HG02852 (cell line): ENCODE measurements around the gene KCNC4.

Experiments
- ATAC-seq: cut with Tn5 transposase; IDR thresholded peaks from one replicate; pipeline ENCODE4 v1.9.1; 2021; ENCODE audit warnings: mild to moderate bottlenecking, moderate library complexity; ENCODE audit not compliant: unreplicated experiment

Gene KCNC4

GRCh38 chr1:110188035-110188618 lies 22.0 kb upstream of the KCNC4 start:
- ATAC-seq, result no peak

DNA sequence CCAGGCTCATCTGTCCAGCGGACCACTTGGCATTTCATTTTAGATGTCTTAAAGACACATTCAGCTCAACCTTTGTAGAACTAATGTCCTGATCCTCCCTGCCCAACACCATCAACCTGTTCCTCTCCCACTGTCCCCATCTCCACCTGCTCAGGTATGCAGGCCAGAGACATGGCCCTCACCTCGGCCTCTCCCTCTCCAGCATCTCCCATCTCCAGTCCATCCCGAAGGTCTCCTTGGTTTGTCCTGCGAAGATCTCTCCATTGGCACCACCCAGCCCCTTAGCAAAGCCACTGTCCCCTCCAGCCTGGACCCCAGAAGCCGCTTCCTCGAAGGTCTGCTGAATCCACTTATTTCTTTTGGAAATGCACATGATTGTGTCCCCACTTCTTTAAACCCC lies 20.9 kb upstream of the KCNC4 start:
- no peak for ATAC-seq

GRCh38 chr1:110190282-110190929 lies 19.7 kb upstream of the KCNC4 start:
- no peak for ATAC-seq

- ATAC-seq, result no peak
Measured at GRCh38 chr1:110192541-110192940, 17.6 kb upstream of the KCNC4 start.

DNA sequence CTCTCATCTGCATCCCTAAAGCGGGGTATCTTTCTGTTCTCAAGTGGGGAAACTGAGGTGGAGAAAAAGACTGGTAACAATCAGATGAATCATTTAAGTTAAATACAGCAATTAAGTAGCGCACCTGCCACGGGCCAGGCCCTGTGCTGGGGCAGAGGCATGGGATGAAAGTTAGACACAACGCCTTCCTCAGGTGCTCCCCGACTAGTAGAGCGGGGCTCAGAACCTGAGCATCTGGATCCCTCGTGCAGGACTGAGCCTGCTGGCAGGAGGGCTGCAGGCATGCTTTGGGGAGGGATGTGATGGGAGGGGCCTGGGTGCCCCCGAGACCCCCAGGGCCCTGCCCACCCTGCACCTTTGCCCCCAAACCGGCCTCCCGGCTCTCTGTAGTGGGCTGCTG lies 14.9 kb upstream of the KCNC4 start:
- no peak for ATAC-seq

DNA sequence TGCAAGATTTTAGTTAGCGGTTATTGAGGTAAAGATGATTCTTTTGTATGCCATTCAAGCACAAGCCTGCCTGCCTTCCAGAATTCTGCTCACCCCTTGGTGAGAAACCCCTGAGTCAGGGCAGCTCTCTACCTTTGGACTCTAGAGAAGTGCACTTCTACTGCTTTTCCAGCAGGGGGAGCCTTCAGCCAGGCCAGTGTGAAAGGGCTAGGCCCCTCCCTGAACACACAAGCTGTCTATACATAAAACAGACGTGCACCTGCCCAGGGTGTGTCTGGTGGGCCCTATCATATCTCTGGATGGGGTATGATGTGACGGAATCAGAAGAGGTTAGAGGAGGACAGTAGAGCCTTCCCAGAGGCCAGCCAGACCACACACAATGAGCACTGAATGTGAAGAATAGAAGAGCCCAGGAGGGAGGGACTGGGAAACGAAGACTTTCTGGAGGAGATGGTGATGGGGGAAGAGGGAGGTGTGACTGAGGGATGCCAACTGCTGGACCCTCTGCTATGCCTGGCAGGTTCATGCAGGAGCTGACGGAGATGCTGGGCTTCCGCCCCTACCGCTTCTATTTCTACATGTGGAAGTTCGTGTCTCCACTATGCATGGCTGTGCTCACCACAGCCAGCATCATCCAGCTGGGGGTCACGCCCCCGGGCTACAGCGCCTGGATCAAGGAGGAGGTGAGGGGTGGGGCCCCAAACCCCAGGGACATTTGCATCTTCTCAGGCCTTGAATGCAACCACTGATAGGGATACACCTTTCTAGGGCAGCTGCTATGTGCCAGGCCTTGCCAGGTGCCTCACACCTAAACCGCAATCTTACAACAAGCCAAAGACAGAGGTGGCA lies 13.0 kb upstream of the KCNC4 start:
- no peak for ATAC-seq

DNA sequence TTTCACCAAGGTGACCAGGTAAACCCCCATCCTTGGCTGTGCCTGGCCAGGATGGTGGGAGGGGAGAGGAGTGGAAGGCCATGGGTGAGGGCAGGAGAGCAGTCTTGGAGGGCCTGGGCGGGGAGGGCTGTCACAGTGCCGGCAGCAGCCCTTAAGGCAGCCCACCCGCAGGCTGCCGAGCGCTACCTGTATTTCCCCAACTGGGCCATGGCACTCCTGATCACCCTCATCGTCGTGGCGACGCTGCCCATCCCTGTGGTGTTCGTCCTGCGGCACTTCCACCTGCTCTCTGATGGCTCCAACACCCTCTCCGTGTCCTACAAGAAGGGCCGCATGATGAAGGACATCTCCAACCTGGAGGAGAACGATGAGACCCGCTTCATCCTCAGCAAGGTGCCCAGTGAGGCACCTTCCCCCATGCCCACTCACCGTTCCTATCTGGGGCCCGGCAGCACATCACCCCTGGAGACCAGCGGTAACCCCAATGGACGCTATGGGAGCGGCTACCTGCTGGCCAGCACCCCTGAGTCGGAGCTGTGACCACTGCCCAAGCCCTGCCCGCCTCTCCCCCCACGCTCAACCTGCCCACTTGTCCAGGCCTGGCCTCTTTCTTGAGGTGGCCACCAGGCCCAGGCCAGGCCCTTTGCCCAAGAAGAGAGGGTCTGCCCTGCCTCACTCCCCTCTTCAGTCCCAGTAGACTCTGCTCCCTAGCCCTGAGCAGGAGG lies 12.0 kb upstream of the KCNC4 start:
- no peak for ATAC-seq

GRCh38 chr1:110198746-110199145 lies 11.4 kb upstream of the KCNC4 start:
- ATAC-seq, result no peak

DNA sequence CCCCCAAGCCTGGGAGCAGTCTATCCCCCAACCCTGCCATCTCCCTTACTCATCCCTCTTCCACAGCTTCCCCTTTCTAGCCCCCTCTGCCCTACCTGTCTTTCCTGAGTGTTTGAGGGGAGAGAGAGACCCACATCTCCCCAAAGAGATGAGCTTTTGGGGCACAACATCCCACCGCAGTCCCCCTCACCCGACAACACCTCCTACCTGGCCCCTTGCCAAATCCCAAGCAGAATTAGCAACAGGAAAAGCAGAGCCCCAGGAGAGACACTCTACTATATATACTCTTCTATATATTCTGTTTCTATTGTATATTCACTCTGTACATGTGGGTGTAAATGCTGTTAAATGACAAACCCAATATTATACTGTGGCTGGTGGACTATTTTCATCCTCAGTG lies 9.9 kb upstream of the KCNC4 start:
- no peak for ATAC-seq

DNA sequence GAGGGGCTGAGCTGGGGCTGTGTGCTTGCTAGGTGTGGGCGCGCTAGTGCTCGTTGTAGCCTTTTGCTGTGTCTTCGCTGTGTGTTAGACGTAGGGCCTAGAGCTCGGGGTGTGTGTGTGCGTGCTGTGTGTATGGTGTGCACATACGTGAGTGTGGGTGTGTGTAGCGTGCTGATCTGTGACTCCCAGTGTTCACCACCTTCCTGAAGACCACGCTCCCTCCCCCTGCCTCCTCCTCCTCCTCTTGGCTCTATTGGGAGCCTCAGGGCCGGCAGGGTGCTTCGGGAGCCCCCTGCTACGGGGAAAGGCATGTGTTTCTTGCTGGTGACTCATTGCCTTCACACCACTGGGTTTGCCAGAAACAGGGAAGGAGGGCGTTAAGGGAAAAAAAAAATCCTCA lies 9.4 kb upstream of the KCNC4 start:
- no peak for ATAC-seq

GRCh38 chr1:110201157-110201825 lies 8.8 kb upstream of the KCNC4 start:
- ATAC-seq, result no peak

DNA sequence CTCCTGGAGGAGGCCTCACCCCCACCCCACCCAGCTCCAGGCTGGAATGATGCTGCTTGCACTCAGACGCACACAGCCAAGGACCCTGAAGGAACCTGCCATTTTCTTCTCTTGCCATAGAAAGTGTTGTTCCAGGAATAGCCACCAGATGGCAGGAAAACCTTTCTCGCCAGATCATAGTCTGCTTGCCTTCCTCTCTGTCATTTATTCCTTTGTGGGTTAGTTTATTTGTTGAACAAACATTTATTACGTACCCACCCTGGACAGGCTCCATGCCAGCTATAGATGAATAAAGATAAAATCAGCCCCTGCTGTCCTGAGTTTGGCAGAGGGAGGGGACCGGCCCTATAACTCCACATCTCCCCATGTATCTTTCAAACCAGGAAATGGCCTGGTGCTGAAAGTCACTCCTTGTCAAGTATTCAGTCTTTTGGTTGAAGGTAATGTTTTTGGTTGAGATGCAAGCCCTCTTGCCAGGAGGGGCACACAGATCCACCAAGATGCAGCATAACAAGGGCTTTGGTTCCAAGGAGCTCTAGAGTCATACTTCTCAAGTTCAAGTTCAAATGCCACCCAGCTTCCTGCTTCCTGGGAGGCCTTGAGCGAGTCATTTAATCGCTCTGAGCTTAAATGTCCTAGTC lies 7.0 kb upstream of the KCNC4 start:
- no peak for ATAC-seq

DNA sequence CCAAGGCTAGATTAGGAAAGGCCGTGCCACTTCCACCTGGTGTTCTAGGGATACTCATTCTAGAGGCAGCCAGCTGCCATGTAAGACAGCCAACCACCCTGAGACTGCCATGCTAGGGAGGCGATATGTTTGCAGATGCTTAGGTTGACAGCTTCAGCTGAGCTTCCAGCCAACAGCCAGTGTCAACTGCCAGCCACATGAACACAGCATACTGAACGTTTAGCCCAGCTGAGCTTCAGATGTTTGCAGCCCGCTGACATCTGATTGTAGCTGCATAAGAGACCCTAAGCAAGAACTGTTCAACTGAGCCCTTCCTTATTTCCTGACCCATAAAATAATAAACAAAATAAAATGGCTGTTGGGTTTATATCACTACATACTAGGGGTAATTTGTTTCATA lies 5.0 kb upstream of the KCNC4 start:
- ATAC-seq, result no peak

- no peak for ATAC-seq
Measured at GRCh38 chr1:110205591-110206155, 4.4 kb upstream of the KCNC4 start.

- ATAC-seq, result no peak
Measured at GRCh38 chr1:110206261-110206920, 3.7 kb upstream of the KCNC4 start.

DNA sequence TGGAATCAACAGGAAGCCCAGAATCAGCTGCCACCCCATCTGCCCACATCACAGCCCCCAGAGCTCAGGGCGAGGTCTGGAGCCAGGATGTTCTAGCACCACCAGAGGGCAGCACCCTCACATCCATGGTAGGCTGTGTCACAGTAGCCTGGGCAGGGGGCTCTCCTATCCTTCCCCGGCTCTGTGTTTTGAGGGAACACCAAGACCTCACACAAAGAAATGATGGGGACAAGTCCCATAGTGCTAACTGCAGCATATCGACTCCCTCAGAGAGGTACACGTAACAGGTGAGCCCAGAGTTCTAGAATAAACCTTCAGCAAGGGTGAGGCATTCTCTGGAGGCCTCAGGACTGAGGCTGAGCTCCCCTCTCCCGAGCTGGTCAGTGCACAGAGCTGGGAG lies 2.3 kb upstream of the KCNC4 start:
- ATAC-seq, result no peak

- ATAC-seq, result no peak
Measured at GRCh38 chr1:110208916-110209645, 1.0 kb upstream of the KCNC4 start.

DNA sequence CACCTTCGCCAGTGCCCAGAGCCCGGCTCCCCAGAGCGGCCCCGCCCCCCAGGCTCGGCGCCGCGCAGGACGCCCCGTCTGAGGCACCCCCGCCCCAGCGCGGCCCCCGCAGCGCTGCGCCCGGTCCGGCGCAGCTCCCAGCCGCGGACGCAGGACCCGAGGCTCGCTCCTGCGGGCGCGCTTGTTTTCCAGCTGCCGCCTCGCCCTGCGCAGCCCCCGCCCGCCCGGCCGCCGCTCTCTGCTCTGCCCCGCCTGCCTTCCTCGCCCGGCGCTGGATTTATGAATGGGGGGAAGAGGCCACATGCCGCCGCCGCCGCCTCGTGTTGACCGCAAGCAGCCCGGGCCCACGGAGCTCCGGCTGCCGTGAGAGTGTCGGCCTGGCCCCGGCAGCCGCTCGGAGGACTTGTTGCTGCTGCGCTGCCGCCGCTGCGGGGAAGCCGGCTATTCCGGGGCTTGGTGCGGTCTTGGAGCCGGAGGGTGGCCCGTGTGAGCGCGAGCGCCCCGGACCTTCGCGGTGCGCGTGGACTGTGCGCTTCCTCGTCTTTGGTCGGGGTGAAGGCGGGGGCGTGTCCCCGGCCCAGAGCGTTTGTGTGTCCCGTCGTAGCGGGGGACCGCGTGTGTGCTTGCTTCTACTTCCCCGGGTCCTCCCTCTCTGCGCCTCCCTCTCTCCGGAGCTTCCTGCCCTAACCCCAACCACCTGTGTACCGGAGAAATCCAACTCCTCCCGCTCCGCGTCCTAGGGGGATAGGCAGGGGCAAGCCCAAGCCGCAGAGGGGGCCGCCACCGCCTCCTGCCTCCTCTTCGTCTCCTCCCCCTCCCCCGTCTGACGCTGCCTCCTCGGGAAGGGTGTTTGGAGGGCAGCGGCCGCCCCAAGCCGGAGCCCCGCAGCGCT lies 736 bp downstream of the KCNC4 start:
- peak; percentile 28 for ATAC-seq
